DND-41 (cell line): ENCODE results near the gene PRKCSH.

Source experiments
- ATAC-seq: fragments of 200-7000 bp; cut with Tn5 transposase; 3 replicates; pipeline ENCODE4 v1.9.1; 2021; ENCODE audit warnings: low read depth; ENCODE audit not compliant: insufficient read depth
- DNase-seq: peaks from one replicate; pipeline ENCODE4 v3.0.0-alpha.2; 2020
- H2AFZ ChIP-seq: 2 replicates; pipeline ENCODE4 v1.6.0; 2012; ENCODE audit warnings: low read depth, low read length
- H3K27ac ChIP-seq: 2 replicates; pipeline ENCODE4 v1.5.1; 2012; ENCODE audit warnings: low read length, inconsistent platforms
- H3K27me3 ChIP-seq: fragments of 200-600 bp; sonication (generic); 2 replicates; pipeline ENCODE4 v1.6.0; 2012; ENCODE audit warnings: low read length, mild to moderate bottlenecking, inconsistent platforms; ENCODE audit not compliant: insufficient read depth, poor library complexity
- H3K36me3 ChIP-seq: 2 replicates; pipeline ENCODE4 v1.5.1; 2012; ENCODE audit warnings: low read length, inconsistent platforms; ENCODE audit not compliant: insufficient read depth
- H3K4me1 ChIP-seq: 2 replicates; pipeline ENCODE4 v1.5.1; 2012; ENCODE audit warnings: mild to moderate bottlenecking, low read length; ENCODE audit not compliant: insufficient read depth
- H3K4me2 ChIP-seq: 2 replicates; pipeline ENCODE4 v1.6.0; 2012; ENCODE audit warnings: mild to moderate bottlenecking, moderate library complexity, low read length, inconsistent platforms; ENCODE audit not compliant: insufficient read depth
- H3K4me3 ChIP-seq, 2 experiments: fragments of 200-600 bp in 1 of 2; shearing (Covaris generic) in 1 of 2; 2 replicates each; pipeline ENCODE4 v1.5.1; 2012 to 2016; ENCODE audit warnings: inconsistent platforms in 2 of 2, low read length in 2 of 2, mild to moderate bottlenecking in 2 of 2, low read depth in 1 of 2, moderate library complexity in 1 of 2
- H3K79me2 ChIP-seq: 2 replicates; pipeline ENCODE4 v1.6.0; 2012; ENCODE audit warnings: low read length, inconsistent platforms; ENCODE audit not compliant: insufficient read depth
- H3K9ac ChIP-seq: 2 replicates; pipeline ENCODE4 v1.6.0; 2012; ENCODE audit warnings: low read depth, mild to moderate bottlenecking, inconsistent platforms, low read length, moderate library complexity
- H3K9me3 ChIP-seq: 2 replicates; pipeline ENCODE4 v1.5.1; 2012; ENCODE audit warnings: low read length, moderate library complexity, mild to moderate bottlenecking, inconsistent platforms; ENCODE audit not compliant: insufficient read depth, severe bottlenecking
- H4K20me1 ChIP-seq: 2 replicates; pipeline ENCODE4 v1.6.0; 2012; ENCODE audit warnings: low read length; ENCODE audit not compliant: insufficient read depth
- CTCF ChIP-seq: IDR thresholded peaks from 2 replicates; pipeline ENCODE4 v1.5.1; 2012; ENCODE audit warnings: borderline replicate concordance, low read length, moderate library complexity, mild to moderate bottlenecking; ENCODE audit not compliant: poor library complexity, severe bottlenecking; ENCODE audit errors: extremely low read depth
- EZH2 ChIP-seq: IDR thresholded peaks from 3 replicates; pipeline ENCODE4 v1.6.1; 2012; ENCODE audit warnings: borderline replicate concordance, low read depth, mild to moderate bottlenecking, moderate library complexity, low read length, inconsistent platforms; ENCODE audit not compliant: severe bottlenecking

The PRKCSH gene

GRCh38 chr19:11390933-11391680 lies 44.3 kb upstream of the PRKCSH start:
- H3K9me3 ChIP-seq = no peaks in the 10 kb centered on the region
- no peak overlapping the region for H3K27ac ChIP-seq
- H3K27me3 ChIP-seq = no peaks in the 10 kb centered on the region
- H2AFZ ChIP-seq = no peak overlapping the region
- H3K79me2 ChIP-seq = no peaks in the 10 kb centered on the region
- no peaks in the 10 kb centered on the region for H4K20me1 ChIP-seq
- H3K4me3 ChIP-seq = no peak overlapping the region
- TF ChIP-seq CTCF (no peak), EZH2 (no peak)
- peaks cover 4% of the 10 kb centered on the region; the same call in 1 of the 2 replicates for H3K4me1 ChIP-seq
- H3K9ac ChIP-seq = no peak overlapping the region
- no peak overlapping the region for H3K4me2 ChIP-seq
- no peaks in the 10 kb centered on the region for H3K36me3 ChIP-seq
- no peak for ATAC-seq
- no peak for DNase-seq

GRCh38 chr19:11397089-11397610 lies 38.3 kb upstream of the PRKCSH start:
- Histone ChIP-seq H3K27ac (no peak overlapping the region), H3K4me2 (no peak overlapping the region), H3K9me3 (no peaks in the 10 kb centered on the region), H4K20me1 (no peaks in the 10 kb centered on the region), H3K4me3 (no peak overlapping the region), H3K79me2 (no peaks in the 10 kb centered on the region), H3K36me3 (no peaks in the 10 kb centered on the region), H2AFZ (no peak overlapping the region), H3K4me1 (peaks cover 4% of the 10 kb centered on the region; the same call in 1 of the 2 replicates), H3K9ac (no peak overlapping the region), H3K27me3 (no peaks in the 10 kb centered on the region)
- ATAC-seq (no peak), DNase-seq (no peak)
- TF ChIP-seq CTCF (no peak), EZH2 (no peak)

DNA sequence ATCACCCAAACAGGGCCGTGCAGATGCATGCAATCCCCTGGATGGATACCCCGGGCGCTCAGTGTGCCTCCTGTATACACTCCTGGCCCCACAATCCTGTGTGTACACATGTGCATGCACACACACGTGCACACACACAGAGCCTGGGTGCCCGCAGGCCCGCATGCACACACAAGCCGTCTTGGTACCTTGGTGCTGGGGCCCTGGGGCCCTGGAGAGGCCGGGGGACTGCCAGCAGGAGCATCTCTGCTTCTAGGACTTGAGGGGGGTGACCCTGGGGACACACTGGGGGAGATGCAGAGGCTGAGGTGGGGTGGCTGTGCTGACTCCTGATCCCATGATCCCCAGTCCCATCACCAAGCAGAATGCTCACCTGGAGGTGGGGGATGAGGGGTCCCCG lies 35.8 kb upstream of the PRKCSH start:
- TF ChIP-seq EZH2 (no peak), CTCF (no peak)

More for the DNA sequence above, 35.8 kb upstream of the PRKCSH start:
- H2AFZ ChIP-seq = no peak overlapping the region
- H3K79me2 ChIP-seq = no peaks in the 10 kb centered on the region
- no peaks in the 10 kb centered on the region for H4K20me1 ChIP-seq
- H3K27ac ChIP-seq = no peak overlapping the region
- peaks cover 4% of the 10 kb centered on the region; the same call in 1 of the 2 replicates for H3K4me1 ChIP-seq
- no peaks in the 10 kb centered on the region for H3K27me3 ChIP-seq
- no peak for DNase-seq
- no peak overlapping the region for H3K4me2 ChIP-seq
- H3K9ac ChIP-seq = no peak overlapping the region
- no peaks in the 10 kb centered on the region for H3K36me3 ChIP-seq
- ATAC-seq = no peak
- H3K9me3 ChIP-seq = no peaks in the 10 kb centered on the region
- H3K4me3 ChIP-seq = no peak overlapping the region
